Measurements from ENCODE around the gene UTS2B.

Gene UTS2B

GRCh38 chr3:191331388-191331787 is 1.1 kb upstream of the UTS2B start:
- Histone ChIP-seq H3K27me3 (ENCODE audit: control insufficient read depth in 1 of 2, insufficient read depth in 1 of 2, low read length in 2 of 2) (no peaks in the 10 kb centered on the region), H3K9ac (ENCODE audit: low read length) (peak overlapping the region; percentile 96), H2BK5ac (ENCODE audit: low read depth, low read length, poor library complexity, severe bottlenecking) (no peak overlapping the region), H3K27ac (ENCODE audit: low read length, poor library complexity, severe bottlenecking) (peak overlapping the region; percentile 81), H4K8ac (ENCODE audit: low read length) (no peak overlapping the region), H2BK12ac (ENCODE audit: low read length in 2 of 2) (no peak overlapping the region), H2BK120ac (ENCODE audit: low read depth, low read length) (no peak overlapping the region), H2BK15ac (ENCODE audit: low read depth, poor library complexity, severe bottlenecking) (no peak overlapping the region), H3K23ac (ENCODE audit: low read length in 2 of 2) (no peak overlapping the region), H3K36me3 (ENCODE audit: control insufficient read depth in 1 of 2, insufficient read depth in 2 of 2, low read depth in 1 of 2, low read length in 2 of 2) (no peaks in the 10 kb centered on the region), H3K4me2 (ENCODE audit: low read length, poor library complexity, severe bottlenecking) (no peak overlapping the region), H2AFZ (ENCODE audit: low read depth, low read length) (no peak overlapping the region), H3K4me1 (ENCODE audit: control insufficient read depth, insufficient read depth, low read depth, low read length) (no peaks in the 10 kb centered on the region), H3K4me3 (ENCODE audit: insufficient read depth in 1 of 2, low read depth in 1 of 2, low read length in 2 of 2) (peak overlapping the region in 1 of 2 experiments; percentile 90), H4K91ac (ENCODE audit: low read length) (no peak overlapping the region), H3K14ac (ENCODE audit: low read length in 2 of 2) (no peak overlapping the region), H3K79me1 (replicated peaks; ENCODE audit: low read length, poor library complexity, severe bottlenecking) (no peaks in the 10 kb centered on the region), H3K4ac (ENCODE audit: low read depth in 1 of 2, low read length in 2 of 2) (no peak overlapping the region), H3K9me3 (ENCODE audit: control insufficient read depth, low read length) (no peaks in the 10 kb centered on the region), H3K18ac (ENCODE audit: low read depth in 1 of 2, low read length in 2 of 2) (no peak overlapping the region), H2AK5ac (ENCODE audit: low read length, severe bottlenecking) (no peak overlapping the region)
- peak; percentile 74 for DNase-seq
- 60% methylated on average over 3 of the region's 3 CpGs for WGBS

DNA sequence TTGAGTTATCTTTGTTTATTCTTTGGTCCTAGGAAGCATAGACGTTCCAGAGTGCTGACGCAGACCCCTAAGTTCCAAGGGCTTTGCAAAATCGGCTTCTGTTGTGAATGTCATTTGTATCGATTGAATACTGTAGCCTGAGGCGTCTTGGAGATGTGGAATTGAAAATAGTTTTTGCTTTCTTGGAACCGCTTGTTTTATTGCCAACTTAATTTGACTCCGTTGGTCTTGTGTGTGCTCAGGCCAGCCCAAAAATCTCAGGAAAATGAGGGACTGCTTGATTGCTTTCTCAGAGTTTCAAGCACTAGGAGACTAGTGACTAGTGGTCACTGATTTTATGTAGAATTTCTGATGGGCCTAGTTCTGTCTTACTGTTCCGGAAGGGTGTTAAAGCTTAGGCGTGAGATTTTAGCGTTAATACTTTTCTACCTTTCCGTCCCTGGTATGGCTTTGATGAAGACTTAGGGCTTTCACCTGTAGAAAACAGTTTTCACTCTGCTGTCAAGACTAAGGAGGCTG is 263 bp upstream of the UTS2B start:
- Histone ChIP-seq H3K23ac (ENCODE audit: low read length in 2 of 2) (no peak overlapping the region), H2BK120ac (ENCODE audit: low read depth, low read length) (no peak overlapping the region), H3K9me3 (ENCODE audit: control insufficient read depth, low read length) (no peaks in the 10 kb centered on the region), H3K4me2 (ENCODE audit: low read length, poor library complexity, severe bottlenecking) (peak overlapping the region; percentile 71), H2BK15ac (ENCODE audit: low read depth, poor library complexity, severe bottlenecking) (no peak overlapping the region), H4K8ac (ENCODE audit: low read length) (no peak overlapping the region), H3K4ac (ENCODE audit: low read depth in 1 of 2, low read length in 2 of 2) (peak overlapping the region in 1 of 2 experiments; percentile 73), H4K91ac (ENCODE audit: low read length) (no peak overlapping the region), H3K9ac (ENCODE audit: low read length) (peak overlapping the region; percentile 96), H3K27me3 (ENCODE audit: control insufficient read depth in 1 of 2, insufficient read depth in 1 of 2, low read length in 2 of 2) (no peaks in the 10 kb centered on the region), H3K36me3 (ENCODE audit: control insufficient read depth in 1 of 2, insufficient read depth in 2 of 2, low read depth in 1 of 2, low read length in 2 of 2) (no peaks in the 10 kb centered on the region), H3K27ac (ENCODE audit: low read length, poor library complexity, severe bottlenecking) (peak overlapping the region; percentile 81), H3K4me3 (ENCODE audit: insufficient read depth in 1 of 2, low read depth in 1 of 2, low read length in 2 of 2) (peak overlapping the region; percentile 90 to 91), H2BK5ac (ENCODE audit: low read depth, low read length, poor library complexity, severe bottlenecking) (peak overlapping the region; percentile 96), H2BK12ac (ENCODE audit: low read length in 2 of 2) (no peak overlapping the region), H3K18ac (ENCODE audit: low read depth in 1 of 2, low read length in 2 of 2) (peak overlapping the region; percentile 52 to 98), H2AK5ac (ENCODE audit: low read length, severe bottlenecking) (peak overlapping the region; percentile 72), H2AFZ (ENCODE audit: low read depth, low read length) (no peak overlapping the region), H3K79me1 (replicated peaks; ENCODE audit: low read length, poor library complexity, severe bottlenecking) (no peaks in the 10 kb centered on the region), H3K14ac (ENCODE audit: low read length in 2 of 2) (no peak overlapping the region), H3K4me1 (ENCODE audit: control insufficient read depth, insufficient read depth, low read depth, low read length) (no peaks in the 10 kb centered on the region)
- 13% methylated on average over 11 of the region's 11 CpGs for WGBS
- DNase-seq: peak; percentile 94

GRCh38 chr3:191328962-191329653 is 1.2 kb downstream of the UTS2B start, which contains the start of gene CCDC50:
Gene CCDC50 (plus strand): TSS chr3:191329394. CDS start chr3:191329675, 281 bp downstream.
- Histone ChIP-seq H3K9me3 (ENCODE audit: control insufficient read depth, low read length) (no peaks in the 10 kb centered on the region), H3K9ac (ENCODE audit: low read length) (peak within 1 kb of the TSS; percentile 96), H3K27me3 (ENCODE audit: control insufficient read depth in 1 of 2, insufficient read depth in 1 of 2, low read length in 2 of 2) (no peaks in the 10 kb centered on the region), H2BK5ac (ENCODE audit: low read depth, low read length, poor library complexity, severe bottlenecking) (peak within 1 kb of the TSS; percentile 96), H3K23ac (ENCODE audit: low read length in 2 of 2) (peak within 1 kb of the TSS; percentile 21 to 83), H3K14ac (ENCODE audit: low read length in 2 of 2) (peak within 1 kb of the TSS in 1 of 2 experiments; percentile 95), H2AFZ (ENCODE audit: low read depth, low read length) (peak within 1 kb of the TSS; percentile 82), H4K91ac (ENCODE audit: low read length) (peak within 1 kb of the TSS; percentile 97), H2BK15ac (ENCODE audit: low read depth, poor library complexity, severe bottlenecking) (peak within 1 kb of the TSS; percentile 99), H3K18ac (ENCODE audit: low read depth in 1 of 2, low read length in 2 of 2) (peak within 1 kb of the TSS; percentile 98), H2BK12ac (ENCODE audit: low read length in 2 of 2) (peak within 1 kb of the TSS; percentile 75 to 98), H2AK5ac (ENCODE audit: low read length, severe bottlenecking) (peak within 1 kb of the TSS; percentile 76), H3K36me3 (ENCODE audit: control insufficient read depth in 1 of 2, insufficient read depth in 2 of 2, low read depth in 1 of 2, low read length in 2 of 2) (no peaks in the 10 kb centered on the region), H3K27ac (ENCODE audit: low read length, poor library complexity, severe bottlenecking) (peak within 1 kb of the TSS; percentile 81), H4K8ac (ENCODE audit: low read length) (peak within 1 kb of the TSS; percentile 92), H3K4me3 (ENCODE audit: insufficient read depth in 1 of 2, low read depth in 1 of 2, low read length in 2 of 2) (peak within 1 kb of the TSS; percentile 90 to 91), H2BK120ac (ENCODE audit: low read depth, low read length) (peak within 1 kb of the TSS; percentile 97), H3K79me1 (replicated peaks; ENCODE audit: low read length, poor library complexity, severe bottlenecking) (no peaks in the 10 kb centered on the region), H3K4ac (ENCODE audit: low read depth in 1 of 2, low read length in 2 of 2) (peak within 1 kb of the TSS; percentile 87 to 94), H3K4me2 (ENCODE audit: low read length, poor library complexity, severe bottlenecking) (peak within 1 kb of the TSS; percentile 71), H3K4me1 (ENCODE audit: control insufficient read depth, insufficient read depth, low read depth, low read length) (no peaks in the 10 kb centered on the region)
- DNase-seq: peak; percentile 81
- under 1% methylated on average over 50 of the region's 63 CpGs for WGBS

GRCh38 chr3:191328383-191328961 is 1.9 kb downstream of the UTS2B start:
- H2BK5ac ChIP-seq (ENCODE audit: low read depth, low read length, poor library complexity, severe bottlenecking): no peak overlapping the region
- peak overlapping the region; percentile 92 for H4K8ac ChIP-seq (ENCODE audit: low read length)
- H3K18ac ChIP-seq (ENCODE audit: low read depth in 1 of 2, low read length in 2 of 2): peak overlapping the region; percentile 98
- H2BK15ac ChIP-seq (ENCODE audit: low read depth, poor library complexity, severe bottlenecking): no peak overlapping the region
- no peak overlapping the region for H4K91ac ChIP-seq (ENCODE audit: low read length)
- peak overlapping the region in 1 of 2 experiments; percentile 3 for H3K4ac ChIP-seq (ENCODE audit: low read depth in 1 of 2, low read length in 2 of 2)
- H2BK120ac ChIP-seq (ENCODE audit: low read depth, low read length): peak overlapping the region; percentile 97
- 54% methylated on average over 8 of the region's 9 CpGs for WGBS
- H3K36me3 ChIP-seq (ENCODE audit: control insufficient read depth in 1 of 2, insufficient read depth in 2 of 2, low read depth in 1 of 2, low read length in 2 of 2): no peaks in the 10 kb centered on the region
- no peaks in the 10 kb centered on the region for H3K4me1 ChIP-seq (ENCODE audit: control insufficient read depth, insufficient read depth, low read depth, low read length)
- peak overlapping the region in 1 of 2 experiments; percentile 10 for H3K23ac ChIP-seq (ENCODE audit: low read length in 2 of 2)
- H3K4me2 ChIP-seq (ENCODE audit: low read length, poor library complexity, severe bottlenecking): peak overlapping the region; percentile 71
- H3K79me1 ChIP-seq (replicated peaks; ENCODE audit: low read length, poor library complexity, severe bottlenecking): no peaks in the 10 kb centered on the region
- H2BK12ac ChIP-seq (ENCODE audit: low read length in 2 of 2): peak overlapping the region in 1 of 2 experiments; percentile 32
- H3K14ac ChIP-seq (ENCODE audit: low read length in 2 of 2): no peak overlapping the region
- no peaks in the 10 kb centered on the region for H3K27me3 ChIP-seq (ENCODE audit: control insufficient read depth in 1 of 2, insufficient read depth in 1 of 2, low read length in 2 of 2)
- H3K9ac ChIP-seq (ENCODE audit: low read length): peak overlapping the region; percentile 96
- no peak overlapping the region for H2AK5ac ChIP-seq (ENCODE audit: low read length, severe bottlenecking)
- H3K9me3 ChIP-seq (ENCODE audit: control insufficient read depth, low read length): no peaks in the 10 kb centered on the region
- H2AFZ ChIP-seq (ENCODE audit: low read depth, low read length): peak overlapping the region; percentile 82
- peak overlapping the region; percentile 60 for H3K27ac ChIP-seq (ENCODE audit: low read length, poor library complexity, severe bottlenecking)
- H3K4me3 ChIP-seq (ENCODE audit: insufficient read depth in 1 of 2, low read depth in 1 of 2, low read length in 2 of 2): peak overlapping the region in 1 of 2 experiments; percentile 90
- DNase-seq: no peak

All from mesenchymal stem cell (in vitro differentiated cells and primary cell).